HG02870 (cell line): ENCODE results near the gene ZNF428.
"Not testable (repeated sequence)": the region's sequence is repeated elsewhere in the genome, so short reads cannot be mapped to it uniquely, and the experiment has no call there.

Experiments
- ATAC-seq: cut with Tn5 transposase; IDR thresholded peaks from one replicate; pipeline ENCODE4 v1.9.1; 2021; ENCODE audit warnings: mild to moderate bottlenecking, moderate library complexity; ENCODE audit not compliant: unreplicated experiment

Gene ZNF428

DNA sequence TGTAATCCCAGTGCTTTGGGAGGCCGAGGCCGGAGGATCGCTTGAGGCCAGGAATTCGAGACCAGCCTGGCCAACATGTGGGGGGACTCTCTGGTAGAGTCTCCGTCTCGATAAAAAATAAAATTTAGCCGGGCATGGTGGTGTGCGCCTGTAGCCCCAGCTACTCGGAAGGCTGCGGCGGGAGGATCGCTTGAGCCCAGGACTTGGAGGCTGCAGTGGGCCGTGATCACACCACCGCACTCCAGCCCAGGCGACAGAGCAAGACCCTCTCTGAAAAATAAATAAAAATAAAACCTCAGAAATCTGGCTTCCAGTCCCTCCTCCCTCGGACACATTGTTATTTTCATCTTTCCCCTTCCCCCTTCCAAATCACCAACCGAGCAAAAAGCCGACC is 23.8 kb downstream of the ZNF428 start:
- ATAC-seq = no peak

DNA sequence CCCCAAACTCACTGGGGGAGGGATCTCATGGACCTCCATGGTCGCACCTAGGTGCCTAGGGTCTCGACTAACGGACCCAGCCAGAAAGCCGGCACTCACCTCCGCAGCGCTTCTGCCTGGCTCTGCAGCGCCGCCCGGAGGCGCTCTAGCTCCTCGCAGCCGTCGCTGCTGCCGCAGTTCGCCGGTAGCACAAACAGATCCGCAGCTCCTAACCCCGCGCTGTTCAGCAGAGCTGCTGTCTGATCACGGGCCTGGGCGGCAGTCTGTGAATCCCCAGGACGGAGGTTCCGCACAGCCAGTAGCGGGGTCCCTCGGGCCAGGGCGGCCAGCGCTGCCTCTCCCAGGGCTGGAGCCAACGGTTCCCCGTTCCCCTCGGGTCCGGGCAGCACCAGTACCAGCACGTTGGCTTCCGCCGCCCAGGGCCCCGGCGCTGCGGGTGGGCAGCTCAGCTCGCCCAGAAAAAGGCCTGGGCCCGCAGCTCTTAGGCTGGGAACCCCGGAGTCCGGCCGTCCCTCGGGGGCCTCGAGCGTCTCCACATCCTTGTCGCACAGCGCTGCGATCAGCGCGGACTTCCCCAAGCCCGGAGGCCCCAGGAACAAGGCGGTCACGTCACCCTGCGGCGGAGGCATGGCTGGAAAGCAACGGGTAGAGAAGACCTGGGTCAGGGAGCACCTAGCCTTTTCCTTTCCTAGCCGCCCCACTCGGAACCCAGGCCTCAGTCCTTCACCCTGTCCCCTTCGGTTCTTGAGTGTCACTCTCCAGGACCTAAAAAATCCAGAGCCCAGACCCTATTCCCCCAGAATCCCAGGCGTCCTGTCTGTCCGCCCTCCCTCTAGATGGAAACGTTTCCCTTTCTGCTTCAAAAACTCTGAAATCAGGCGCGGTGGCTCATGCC is 24.5 kb downstream of the ZNF428 start:
- ATAC-seq = no peak

DNA sequence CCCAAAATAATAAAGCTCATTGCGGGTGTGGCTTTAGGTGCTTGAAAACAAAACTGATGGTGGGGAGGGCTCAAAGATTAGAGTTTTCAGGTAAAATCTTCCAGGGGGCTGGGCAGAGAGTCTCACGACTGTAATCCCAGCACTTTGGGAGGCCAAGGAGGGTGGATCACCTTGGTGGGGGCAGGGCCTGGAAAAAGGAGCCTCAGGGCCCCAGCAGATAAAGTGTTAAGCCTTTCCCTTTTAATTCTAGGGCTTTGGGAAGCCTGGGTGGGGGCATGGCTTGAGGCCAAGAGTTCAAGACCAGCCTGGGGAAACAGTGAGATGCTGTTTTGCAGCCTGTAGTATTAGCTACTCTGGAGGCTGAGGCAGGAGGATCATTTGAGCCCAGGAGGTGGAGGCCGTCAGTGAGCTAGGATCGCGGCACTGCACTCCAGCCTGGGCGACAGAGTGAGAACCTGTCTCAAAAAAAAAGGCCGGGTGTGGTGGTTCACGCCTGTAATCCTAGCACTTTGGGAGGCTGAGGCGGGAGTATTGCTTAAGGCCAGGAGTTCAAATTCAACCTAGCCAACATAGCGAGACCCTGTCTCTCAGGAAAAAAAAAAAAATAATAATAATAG is 25.2 kb downstream of the ZNF428 start:
- ATAC-seq = no peak

DNA sequence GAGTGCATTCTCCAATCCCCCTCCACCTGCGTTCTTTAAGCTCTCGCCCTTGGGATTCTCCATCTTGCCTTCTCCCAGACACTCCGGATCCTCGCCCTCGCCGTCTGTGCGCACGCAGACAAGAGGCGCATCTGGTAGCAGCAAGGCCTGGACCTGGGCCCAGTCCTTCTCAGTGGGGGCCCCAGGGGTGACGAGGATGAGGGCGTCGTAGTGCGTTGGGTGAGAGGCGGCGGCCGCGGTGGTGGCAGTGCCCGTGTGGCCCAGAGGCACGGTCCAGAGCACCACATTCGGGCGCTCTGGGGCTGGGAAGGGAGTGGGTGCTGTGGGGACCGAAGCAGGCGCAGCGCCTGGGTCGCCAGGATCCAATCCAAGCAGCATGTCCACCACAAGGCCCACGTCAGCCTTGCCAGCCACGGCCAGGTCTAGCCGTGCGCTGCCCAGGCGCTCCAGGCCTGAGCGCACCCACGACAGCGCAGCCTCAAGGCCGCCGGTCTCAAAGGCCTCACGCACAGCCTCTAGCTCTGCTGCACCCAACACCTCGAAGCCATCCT is 26.6 kb downstream of the ZNF428 start:
- no peak for ATAC-seq

DNA sequence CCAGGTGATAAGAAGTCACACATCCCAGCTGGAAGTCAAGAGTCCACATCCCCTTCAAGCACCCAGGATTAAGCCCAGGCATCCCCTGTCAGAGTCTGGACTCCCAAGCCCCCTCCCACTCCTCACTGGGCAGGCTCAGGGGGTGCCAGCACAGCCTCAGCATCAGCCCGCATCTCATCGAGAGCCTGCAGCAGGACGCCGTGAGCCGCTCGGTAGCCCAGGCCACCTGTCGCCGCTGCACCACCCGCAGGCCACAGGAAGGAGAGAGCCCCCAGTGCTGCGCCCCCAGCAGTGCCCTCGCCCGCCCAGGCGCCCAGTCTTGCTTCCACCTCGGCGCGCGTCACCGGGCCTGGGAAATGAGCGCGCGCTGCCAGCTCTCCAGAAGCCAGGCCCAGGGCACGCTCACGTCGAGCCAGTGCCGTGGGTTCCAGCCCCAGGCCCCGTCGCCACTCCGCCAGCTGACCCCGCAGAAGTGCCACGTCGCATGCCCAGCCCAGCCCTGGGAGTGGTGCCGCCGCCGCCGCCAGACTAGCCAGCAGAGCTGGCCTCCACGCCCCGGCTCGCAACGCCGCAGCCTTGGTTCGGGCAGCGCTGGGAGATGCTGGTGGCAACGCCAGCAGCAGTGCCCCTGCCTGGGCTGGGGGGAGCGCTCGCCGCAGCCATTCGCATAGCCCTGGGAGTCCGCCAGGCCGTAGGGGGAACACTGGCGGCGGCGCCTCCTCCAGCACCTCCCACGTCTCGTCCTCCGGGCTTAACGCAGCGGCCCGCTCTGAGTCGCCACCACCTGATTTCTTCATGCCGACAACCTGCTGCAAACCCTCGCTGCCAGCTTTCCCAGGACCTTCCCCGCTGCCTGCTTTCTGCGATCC is 27.3 kb downstream of the ZNF428 start:
- no peak for ATAC-seq

DNA sequence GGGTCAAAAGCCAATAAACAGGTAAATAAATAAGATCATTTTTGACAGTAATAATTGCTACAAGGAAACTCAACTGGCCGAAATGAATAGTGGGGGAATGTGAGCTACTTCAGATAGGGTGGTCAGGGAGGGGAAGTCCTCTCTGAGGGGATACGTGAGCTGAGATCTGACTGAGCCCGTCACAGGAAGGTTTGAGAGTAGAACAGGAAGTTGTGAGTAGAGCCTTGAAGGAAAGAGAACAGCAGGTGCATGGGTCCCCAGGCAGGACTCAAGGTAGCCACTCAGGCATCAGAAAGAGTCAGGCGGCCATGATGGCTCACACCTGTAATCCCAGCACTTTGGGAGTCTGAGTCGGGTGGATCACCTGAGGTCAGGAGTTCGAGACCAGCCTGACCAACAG is 29.8 kb downstream of the ZNF428 start:
- no peak for ATAC-seq

DNA sequence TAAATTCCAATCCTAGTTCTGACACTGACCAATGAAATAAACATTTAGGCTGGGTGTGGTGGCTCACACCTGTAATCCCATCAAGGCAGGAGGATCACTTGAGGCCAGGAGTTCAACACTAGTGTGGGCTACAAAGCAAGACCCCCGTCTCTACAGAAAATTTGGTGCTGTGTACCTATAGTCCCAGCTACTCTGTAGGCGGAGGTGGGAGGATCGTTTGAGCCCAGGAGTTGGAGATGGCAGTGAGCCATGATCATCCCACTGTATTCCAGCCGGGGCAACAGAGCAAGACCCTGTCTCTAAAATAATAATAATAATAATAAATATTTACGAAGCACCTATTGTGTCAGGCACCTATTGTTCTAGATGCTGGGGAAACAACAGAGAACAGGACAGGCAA is 30.2 kb downstream of the ZNF428 start:
- ATAC-seq = no peak

DNA sequence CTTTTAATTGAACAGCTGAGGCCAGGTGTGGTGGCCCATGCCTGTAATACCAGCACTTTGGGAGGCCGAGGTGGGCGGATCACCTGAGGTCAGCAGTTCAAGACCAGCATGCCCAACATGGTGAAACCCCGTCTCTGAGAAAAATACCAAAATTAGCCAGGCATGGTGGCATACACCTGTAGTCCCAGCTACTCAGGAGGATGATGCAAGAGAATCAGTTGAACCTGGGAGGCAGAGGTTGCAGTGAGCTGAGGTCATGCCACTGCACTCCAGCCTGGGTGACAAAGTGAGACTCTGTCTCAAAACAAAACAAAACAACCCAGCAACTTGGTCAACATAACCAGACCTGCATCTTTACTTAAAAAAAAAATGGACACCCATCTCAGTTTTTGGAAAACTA is 32.4 kb downstream of the ZNF428 start:
- not testable (repeated sequence) for ATAC-seq

DNA sequence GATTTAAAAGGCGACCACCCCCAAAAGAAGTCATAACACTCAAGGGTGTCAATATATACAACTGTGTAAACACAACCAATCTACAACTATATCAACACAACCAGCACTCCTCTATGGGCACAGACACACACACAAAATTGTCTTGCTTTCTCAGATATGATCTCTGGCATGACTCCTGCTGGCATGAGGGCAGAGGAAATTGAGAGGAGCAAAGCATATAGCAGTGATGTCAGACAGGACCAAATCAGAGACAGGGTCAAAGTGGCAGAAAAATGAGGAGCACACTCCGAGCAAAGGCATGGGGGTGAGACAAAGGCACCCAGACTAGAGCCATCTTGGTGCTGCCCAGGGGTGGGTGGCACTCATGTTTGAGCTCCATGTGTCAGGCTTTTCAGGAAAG is 33.1 kb downstream of the ZNF428 start:
- ATAC-seq = no peak

DNA sequence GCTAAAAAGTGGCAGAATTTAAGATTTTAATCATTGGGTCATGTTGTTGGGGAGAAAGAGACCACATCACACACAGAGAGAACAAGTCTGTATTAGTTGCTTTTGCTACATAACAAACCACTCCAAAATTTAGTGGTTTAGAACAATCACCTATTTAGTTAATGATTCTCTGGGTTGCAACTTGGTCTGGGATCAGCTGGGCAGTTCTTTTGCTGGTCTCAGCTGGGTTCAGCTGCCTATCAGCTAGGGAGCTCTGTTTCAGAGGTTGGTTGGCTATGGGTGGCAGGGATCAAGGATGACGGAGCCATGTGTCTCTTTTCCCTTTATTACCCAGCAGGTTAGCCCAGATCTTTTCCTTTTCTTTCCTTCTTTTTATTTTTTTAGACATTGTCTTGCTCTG is 34.9 kb downstream of the ZNF428 start:
- no peak for ATAC-seq

DNA sequence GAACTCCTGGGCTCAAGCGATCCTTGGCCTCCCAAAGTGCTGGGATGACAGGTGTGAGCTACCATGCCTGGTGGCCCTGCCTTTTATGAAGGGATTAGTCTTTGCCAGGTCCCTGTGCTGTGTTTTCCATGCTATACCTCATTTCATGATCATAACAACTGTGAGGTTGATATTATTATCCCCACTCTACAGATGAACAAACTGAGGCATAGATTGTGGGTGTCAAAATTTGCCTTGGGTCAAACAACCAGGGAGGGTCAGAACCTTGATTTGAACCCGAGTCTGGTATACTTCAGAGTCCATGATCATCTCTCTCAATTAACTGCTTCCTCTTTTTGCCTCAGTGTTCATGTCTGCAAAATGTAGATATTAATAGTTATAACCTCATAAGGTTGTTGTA is 36.9 kb downstream of the ZNF428 start:
- ATAC-seq = no peak

DNA sequence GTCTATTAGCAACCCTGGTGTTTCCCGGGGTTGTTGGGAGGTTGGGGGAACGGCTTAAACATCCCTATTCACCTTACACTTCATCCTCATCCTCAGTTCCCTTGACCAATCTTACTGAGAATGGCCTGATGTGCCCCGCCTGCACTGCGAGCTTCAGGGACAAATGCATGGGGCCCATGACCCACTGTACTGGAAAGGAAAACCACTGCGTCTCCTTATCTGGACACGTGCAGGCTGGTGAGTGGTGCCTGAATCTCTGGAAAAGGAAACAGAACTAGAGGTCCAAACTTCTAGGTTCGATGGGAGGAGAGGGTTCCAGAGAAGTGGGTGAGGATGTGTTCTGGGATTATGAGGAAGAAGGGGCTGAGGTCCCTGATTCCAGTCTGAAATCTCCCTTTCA is 38.0 kb downstream of the ZNF428 start:
- ATAC-seq = no peak

DNA sequence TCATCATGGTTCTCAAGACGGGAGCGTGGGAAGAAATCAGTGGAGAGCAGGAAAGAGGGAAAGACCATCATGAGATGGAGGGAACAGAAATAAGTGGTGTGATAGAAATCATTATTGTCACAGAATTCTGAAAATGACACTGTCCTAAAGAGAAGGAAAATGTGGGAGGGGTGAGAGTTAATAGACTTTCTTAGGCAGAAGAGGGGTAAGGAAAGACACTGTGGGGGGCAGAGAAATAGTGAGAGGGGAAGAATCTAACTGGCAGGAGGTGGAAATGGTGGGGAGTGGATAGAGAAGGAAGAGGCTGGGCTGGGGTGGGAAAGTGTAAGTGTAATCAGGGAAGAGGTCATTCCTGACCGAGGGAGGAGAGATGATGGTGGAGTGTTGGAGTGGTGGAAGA is 40.6 kb downstream of the ZNF428 start:
- ATAC-seq = no peak

DNA sequence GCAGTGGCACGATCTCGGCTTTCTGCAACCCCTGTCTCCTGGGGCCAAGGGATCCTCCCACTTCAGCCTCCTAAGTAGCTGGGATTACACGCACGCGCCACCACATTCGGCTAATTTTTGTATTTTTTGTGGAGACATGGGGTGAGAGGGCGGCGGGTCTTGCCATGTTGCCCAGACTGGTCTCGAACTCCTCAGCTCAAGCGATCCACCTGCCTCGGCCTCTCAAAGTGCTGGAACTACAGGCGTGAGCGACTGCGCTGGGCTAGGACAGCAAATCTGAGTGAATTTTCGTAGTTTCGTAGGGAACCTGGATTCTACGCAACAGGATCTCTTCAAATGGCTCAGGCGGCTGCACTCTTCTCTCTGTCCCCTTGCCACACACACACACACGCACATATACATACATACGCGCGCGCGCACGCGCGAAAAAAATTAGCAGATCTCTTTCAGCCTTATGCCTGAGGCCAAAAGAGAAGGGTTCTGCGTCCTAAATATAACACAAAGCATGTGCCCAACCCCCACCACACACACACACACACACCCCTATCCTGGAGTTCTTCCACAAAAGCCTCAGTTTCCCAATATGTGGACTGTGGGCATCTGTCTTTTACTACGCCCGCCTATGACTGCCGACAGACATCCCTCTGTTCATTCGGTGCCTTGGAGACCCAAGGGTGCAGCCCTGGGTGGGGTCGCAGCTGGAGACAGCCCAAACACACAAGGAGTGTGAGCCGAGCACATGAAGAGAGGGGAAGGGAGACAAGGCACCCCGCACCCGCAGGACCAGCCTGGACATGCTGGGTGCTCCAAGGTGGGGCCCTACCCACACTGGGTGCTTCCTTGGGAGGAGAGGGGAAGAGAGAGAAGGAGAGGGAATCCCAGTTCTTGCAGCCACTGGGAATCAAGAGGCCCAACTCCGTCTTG is 43.2 kb downstream of the ZNF428 start:
- ATAC-seq = no peak

DNA sequence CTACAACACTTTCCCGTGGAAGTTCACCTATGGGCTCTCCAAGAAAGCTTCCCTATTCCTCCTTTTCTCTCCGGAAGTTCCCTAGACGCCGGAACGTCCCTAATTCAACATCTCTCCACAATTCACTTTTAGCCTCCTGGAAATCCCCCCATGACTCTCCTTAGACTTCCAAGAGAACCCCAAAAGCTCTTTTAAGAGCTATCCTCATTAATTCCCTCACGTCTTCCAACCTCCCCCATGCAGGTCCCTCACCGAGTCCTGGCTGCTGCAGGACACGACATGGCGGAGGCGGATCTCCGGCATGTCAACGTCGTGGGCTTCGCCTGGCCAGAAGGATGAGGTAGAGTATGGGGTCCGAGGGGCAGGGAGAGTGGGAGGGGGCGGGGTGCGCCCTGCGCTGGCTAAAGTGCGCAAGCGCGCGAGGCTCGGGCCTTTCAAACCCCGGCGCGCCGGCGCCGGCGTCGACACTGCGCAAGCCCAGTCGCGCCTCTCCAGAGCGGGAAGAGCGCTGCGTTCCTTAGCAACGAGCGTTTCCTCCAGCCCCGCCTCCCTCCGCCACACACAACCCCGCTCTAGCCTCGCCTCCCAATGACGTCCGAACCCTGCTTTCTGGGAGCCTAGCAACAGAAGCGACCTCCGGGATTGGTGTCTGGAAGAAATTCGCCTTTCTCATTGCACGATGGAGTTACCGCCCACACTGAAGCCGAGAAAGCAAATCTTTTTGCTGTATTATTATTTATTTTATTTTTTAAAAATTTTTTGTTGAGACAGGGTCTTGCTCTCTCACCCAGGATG is 44.1 kb downstream of the ZNF428 start, which contains the start of the genes PINLYP and XRCC1:
PINLYP (plus strand) TSS at position 646 of the 795 bp plus-strand sequence. CDS start 1,391 bp downstream, outside the sequence.
XRCC1 (minus strand) TSS at position 372 of the 795 bp plus-strand sequence; CDS start at position 303, 69 bp downstream.
- peak; percentile 98 for ATAC-seq

DNA sequence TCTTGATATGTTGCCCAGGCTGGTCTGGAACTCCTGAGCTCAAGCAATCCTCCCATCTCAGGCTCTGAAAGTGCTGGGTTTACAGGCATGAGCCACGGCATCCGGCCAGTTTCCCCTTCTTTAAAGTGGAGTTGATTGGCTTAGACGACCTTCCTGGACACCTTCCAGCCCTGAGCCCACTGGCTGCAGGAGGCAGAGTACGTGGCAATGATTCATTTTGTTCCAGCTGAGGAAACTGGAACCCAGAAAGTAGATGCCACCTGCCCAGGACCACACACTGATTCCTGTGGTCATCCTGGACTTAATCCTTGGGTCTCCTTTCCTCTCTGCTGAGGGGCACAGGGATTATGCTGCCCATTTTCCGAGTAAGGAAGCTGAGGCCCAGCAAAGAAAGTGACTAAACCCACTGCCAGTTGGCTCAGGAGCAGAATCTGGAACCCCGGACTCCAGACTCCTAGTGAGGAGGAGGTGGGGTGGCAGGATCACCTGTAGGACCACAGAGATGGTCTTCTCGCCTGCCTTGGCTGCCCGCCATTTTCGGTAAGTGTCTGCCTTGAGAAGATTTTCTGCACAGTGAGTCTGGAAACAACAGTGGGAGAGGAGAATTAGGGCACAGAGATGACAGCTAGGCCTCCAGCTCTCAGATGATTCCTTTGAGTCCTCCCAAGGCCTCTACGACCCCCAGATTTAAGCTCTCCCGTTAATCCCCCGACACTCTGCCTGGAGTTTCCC is 44.8 kb downstream of the ZNF428 start:
- no peak for ATAC-seq

DNA sequence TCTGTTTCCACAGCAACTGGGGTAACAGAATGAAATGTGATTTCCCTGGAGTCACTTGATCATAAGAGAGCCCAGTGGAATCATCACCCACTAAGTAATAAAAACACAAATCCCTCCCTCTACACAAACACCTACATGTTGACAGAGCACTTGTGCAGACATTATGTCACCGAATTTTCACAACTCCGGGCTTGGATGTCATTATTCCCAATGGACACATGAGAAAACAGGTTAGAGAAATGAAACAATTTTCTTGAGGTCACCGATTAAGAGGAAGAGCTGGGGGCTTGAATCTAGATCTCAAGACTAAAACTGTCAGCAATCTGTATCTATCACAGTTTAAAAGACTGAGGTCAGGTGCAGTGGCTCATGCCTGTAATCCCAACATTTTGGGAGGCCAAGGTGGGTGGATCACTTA is 47.2 kb downstream of the ZNF428 start:
- ATAC-seq = no peak

DNA sequence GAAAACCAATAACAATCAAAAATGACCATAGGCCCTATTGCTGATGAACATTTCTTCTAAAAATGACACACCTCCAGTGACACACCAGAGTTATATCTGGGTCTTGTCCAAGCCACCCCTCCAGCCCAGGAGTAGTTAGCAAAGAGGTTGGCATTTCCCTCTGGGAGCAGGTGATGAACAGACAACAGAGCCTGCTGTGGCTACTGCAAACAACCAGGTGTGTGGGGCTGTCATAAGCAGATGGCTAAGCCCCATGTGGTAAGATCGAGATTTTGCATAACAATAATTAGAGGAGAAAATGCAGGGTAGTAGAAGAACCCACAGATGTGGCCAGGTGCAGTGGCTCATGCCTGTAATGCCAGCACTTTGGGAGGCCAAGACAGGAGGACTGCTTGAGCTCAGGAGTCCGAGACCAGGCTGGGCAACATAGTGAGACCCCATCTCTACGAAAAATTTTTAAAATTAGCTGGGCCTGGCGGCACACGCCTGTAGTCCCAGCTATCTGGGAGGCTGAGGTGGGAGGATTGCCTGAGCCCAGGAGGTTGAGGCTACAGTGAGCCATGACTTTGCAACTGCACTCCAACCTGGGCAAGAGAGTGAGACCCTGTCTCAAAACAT is 49.1 kb downstream of the ZNF428 start:
- no peak for ATAC-seq
